Body of pancreas (tissue), 4 donors: ENCODE data around the gene MGAT3.

ENCODE experiments used
- CTCF ChIP-seq, 7 experiments: fragments of 450-650 bp in 4 of 7; fragments of 200-600 bp in 3 of 7; sonication (generic) in 3 of 7; IDR thresholded peaks; one replicate each; pipeline ENCODE4 v1.5.1; 2016 to 2019; ENCODE audit warnings: antibody characterized with exemption in 7 of 7
- POLR2A ChIP-seq, 3 donors: fragments of 450-650 bp; IDR thresholded peaks; one replicate each; pipeline ENCODE4 v1.6.1; 2016; ENCODE audit warnings: antibody characterized with exemption in 3 of 3, mild to moderate bottlenecking in 2 of 3

GRCh38 chr22:39508393-39508792 is 51.6 kb downstream of the MGAT3 start:
- TF ChIP-seq CTCF (IDR thresholded peaks at IDR 0.05) (no peak), POLR2A (IDR thresholded peaks at IDR 0.05) (no peak)
